HG02798 (cell line): ENCODE results near the gene NTN3.
"Not testable (repeated sequence)": the region's sequence is repeated elsewhere in the genome, so short reads cannot be mapped to it uniquely, and the experiment has no call there.

Source experiments
- ATAC-seq: cut with Tn5 transposase; IDR thresholded peaks from one replicate; pipeline ENCODE4 v1.9.1; 2021; ENCODE audit warnings: mild to moderate bottlenecking; ENCODE audit not compliant: unreplicated experiment, poor library complexity

NTN3 gene

DNA sequence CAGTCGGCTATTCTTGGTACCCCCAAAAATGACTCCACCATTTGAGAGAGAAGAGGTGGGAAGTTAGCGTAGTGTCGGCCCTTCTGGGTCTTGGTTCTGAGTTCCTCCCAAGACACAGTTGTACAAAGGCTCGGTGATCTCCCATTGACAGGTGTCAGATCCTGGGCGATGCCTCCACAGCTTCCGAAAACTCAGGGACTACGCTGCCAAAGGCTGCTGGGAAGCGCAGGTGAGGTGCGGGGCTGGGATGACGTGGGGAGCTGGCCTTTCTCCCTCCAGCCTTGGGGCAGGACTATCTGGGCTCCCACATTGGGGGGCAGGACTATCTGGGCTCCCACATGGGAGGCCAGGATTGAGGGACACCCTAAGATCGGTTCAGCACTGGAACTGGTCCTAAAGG lies 31.5 kb upstream of the NTN3 start:
- no peak for ATAC-seq

DNA sequence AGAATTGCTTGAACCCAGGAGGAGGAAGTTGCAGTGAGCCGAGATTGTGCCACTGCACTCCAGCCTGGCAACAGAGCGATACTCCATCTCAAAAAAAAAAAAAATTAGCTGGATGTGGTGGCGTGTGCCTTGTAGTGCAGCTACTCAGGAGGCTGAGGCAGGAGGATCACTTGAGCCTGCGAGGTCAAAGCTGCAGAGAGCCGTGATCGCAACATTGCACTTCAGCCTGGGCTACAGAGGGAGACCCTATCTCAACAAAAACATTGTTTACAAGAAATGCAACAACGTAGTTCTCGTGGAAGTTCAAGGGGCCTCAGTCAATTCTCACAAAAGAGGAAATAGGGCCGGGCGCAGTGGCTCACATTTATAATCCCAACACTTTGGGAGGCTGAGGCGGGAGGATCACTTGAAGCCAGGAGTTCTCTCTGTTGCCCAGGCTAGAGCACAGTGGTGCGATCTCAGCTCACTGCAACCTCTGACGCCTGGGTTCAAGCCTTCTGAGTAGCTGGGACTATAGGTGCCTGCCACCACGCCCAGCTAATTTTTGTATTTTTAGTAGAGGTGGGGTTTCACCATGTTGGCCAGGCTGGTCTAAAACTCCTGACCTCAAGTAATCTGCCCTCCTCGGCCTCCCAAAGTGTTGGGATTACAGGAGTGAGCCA lies 29.8 kb upstream of the NTN3 start:
- not testable (repeated sequence) for ATAC-seq

DNA sequence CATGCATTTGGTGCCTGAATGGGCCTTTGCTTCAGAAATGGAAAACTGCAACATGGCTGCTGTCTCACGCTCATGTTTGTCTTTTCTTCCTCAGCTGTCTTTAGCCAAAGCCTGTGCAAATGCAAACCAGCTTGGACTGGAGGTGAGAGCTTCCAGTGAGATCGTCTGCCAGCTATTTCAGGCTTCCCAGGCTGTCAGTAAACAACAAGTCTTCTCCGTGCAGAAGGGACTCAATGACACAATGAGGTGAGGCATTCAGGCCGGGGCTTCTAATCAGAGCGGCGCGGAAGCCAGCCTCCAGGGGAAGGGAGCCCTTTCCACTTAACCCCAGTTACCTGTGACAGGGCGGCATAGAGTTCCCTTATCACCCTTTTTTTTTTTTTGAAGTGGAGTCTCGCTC lies 27.5 kb upstream of the NTN3 start:
- no peak for ATAC-seq

DNA sequence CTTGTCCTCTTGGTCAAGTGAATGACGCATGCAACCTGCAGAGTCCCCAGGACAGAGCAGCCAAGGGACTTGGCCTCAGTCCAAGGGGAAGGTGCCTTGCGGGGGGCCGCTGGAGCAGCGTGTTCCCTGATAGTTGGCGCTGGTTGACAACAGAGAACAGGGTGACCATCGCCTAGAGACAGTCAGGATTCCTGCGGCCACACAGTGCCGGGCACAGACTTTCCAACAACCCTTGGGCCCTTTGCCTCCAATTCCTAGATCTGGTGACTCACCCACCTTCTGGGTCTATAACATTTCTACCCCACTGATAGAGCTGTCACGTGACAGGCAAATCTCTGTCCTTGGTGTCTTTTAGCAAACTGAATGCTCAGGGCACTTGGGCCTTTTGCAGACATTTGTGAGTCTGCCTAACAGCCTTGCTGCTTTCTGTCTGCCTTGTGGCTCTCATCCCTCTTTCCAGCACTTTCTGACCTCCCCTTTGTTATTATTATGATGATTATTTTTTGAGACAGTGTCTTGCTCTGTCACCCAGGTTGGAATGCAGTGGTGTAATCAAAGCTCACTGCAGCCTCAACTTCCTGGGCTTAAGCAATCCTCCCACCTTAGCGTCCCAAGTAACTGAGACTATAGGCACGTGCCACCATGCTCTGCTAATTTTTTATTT lies 23.0 kb upstream of the NTN3 start:
- no peak for ATAC-seq

DNA sequence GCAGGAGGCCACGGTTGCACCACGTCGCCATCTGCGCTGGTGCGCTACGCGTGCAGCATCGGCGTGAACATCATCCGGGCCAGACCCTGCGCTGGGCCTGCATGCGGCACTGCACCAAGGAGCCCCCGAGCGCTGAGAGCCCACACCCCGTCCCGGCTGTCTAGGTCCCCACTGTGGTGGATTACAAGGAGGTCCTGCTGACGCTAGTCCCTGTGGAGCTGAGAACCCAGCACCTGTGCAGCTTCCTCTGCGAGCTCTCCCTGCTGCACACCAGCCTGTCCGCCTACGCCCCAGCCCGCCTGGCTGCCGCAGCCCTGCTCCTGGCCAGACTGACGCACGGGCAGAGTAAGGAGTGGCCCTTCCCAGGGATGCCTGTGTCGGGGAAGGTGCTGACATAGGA lies 22.0 kb upstream of the NTN3 start:
- ATAC-seq = no peak

DNA sequence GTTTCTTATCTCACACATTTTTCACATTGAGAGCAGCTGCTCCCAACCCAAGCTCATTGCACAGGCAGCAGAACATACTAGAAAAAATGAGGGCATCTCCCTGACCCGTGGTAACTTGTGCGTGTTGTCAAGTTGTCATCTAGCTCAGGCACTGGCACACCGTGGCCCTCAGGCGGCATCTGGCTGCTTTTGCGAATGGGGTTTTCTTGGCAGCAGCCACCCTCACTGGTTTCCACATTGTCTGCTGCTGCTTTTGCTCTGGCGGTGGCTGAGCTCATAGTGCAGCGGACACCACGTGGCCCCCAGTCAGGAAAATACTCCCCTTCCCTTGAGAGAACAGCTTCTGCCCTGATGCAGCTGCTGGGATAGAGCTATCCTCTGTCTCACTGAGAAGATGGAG lies 20.6 kb upstream of the NTN3 start:
- no peak for ATAC-seq

DNA sequence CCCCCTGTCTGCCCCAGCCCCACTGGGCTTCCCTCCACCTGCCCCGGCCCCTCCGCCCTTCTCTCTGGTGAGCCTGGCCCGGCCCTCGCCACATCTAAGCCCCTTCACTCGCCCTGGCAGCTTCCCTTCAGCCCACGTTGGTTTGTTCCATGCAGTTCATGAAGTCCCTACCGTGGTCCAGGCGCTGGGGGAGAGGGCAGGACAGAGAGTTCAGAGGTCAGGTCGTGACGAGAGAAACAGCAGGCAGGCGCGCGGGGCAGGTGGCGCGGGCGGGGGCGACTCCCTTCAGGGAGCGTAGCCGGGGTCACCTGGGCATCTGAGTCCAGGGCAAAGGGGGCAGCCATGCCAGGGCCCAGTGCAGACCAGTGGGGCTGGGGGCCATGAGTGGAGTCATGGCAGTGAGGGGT lies 20.1 kb upstream of the NTN3 start:
- ATAC-seq = no peak

DNA sequence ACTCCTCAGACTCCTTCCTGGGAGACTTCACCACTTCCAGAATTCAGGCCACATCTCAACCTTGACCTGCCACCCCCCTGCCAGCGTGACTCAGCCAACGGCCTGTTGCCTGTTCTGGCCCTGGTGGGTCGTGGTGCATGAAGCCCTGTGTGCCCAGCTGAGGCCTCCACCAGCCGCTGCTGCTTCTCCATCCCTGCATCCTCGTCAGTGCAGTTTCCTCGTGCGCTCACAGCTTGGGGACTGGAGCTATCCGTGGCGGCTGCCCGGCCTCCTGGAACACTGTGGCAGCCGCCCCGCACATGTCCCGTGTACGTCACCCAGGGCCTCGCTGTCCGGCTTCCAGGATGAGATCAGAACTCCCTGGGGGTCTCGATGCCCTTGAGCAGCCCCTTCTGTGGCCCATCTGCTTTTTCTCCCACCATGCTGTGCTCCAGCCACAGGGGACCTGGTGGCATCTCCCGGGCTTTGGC lies 19.2 kb upstream of the NTN3 start:
- no peak for ATAC-seq

DNA sequence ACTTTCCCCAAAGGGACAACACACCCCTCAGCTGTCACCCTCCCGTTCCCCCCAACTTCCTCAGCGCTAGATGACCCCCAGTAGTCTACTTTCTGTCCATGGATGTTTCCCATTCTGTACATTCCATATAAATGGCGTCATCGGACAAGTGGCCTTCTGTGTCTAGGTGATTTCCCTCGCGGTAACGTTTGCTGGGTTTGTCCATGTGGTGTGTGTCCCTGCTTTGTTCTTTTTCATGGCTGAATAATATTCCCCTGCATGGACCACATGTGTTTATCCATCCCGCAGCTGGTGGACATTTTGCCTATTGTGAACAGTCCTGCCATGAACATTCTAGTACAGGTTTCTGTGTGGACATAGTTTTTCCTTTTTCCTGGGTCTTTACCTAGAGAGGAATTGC lies 18.4 kb upstream of the NTN3 start:
- no peak for ATAC-seq

DNA sequence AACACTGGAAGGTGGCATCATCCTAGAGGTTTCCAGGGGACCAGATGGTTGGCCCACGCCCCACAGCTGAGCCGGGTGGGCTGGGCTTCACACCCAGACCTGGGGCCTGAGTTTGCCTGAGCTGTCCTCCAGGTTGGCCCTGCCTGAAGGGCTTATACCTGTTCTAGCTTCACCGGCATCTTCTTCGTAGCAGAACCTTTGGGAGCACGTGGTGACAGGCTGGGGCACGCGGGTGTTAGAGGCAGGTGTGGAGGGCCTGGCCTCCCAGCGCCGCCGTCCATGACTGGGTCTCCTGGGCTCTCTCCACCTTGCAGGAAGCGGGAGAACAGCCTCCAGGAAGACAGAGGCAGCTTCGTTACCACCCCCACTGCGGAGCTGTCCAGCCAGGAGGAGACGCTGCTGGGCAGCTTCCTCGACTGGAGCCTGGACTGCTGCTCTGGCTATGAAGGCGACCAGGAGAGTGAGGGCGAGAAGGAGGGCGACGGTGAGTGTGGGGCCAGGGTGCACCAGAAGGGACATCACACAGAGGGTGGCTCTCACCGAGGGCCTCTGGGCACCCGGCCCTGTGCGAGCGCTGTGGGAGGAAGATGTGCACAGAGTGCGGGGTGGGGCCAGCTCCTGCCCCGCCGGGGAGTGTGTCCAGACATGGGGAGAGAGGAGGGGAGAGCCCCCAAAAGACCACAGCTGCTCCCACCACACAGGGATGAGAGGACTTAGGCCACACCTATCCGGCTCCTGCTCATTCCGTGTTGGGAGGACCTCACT lies 15.8 kb upstream of the NTN3 start:
- no peak for ATAC-seq

DNA sequence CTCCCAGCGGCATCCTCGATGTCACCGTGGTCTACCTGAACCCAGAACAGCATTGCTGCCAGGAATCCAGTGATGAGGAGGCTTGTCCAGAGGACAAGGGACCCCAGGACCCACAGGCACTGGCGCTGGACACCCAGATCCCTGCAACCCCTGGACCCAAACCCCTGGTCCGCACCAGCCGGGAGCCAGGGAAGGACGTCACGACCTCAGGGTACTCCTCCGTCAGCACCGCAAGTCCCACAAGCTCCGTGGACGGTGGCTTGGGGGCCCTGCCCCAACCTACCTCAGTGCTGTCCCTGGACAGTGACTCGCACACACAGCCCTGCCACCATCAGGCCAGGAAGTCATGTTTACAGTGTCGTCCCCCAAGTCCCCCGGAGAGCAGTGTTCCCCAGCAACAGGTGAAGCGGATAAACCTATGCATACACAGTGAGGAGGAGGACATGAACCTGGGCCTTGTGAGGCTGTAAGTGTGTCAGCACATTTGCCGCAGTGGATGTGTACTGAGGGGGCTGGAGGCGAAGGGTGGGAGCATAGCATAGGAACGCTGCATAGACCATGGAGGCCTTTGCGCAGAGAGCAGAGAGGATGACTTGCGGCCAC lies 14.4 kb upstream of the NTN3 start:
- no peak for ATAC-seq

DNA sequence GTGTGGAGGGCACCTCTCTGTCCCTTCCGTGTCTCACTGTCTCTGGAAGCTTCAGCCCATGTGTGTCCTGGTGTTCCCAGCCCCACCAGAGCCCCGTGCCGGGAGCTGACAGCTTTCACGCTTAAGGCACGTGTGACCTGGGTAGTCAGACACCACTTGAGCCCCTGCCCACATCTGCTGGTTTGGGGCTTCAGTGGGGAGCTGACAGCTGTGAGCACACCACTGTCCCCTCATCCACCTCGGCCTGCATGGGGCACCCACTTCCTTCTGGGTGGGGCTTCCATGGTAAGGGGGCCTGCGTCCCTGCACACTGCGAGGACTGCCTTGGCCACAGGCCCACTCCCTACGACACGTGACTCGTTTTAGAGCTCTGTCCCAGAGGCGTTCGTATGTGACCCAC lies 13.8 kb upstream of the NTN3 start:
- ATAC-seq = no peak

DNA sequence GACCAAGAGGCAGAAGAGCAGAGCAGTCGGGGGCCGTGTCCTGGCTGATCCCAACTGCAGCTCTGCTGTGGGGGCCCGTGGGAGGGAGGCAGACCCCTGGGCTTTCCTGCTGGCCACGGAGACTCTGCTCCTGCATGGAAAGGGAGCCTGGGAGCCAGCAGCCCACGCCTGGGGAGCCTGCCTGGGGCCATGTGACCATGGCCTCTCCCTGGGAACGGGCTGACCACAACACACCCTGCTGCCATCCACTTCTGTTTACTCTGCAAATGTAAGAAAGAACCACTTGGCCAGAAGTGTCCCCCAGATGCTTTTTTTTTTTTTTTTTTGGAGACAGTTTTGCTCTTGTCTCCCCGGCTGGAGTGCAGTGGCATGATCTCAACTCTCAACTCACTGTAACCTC lies 13.2 kb upstream of the NTN3 start:
- ATAC-seq = no peak

DNA sequence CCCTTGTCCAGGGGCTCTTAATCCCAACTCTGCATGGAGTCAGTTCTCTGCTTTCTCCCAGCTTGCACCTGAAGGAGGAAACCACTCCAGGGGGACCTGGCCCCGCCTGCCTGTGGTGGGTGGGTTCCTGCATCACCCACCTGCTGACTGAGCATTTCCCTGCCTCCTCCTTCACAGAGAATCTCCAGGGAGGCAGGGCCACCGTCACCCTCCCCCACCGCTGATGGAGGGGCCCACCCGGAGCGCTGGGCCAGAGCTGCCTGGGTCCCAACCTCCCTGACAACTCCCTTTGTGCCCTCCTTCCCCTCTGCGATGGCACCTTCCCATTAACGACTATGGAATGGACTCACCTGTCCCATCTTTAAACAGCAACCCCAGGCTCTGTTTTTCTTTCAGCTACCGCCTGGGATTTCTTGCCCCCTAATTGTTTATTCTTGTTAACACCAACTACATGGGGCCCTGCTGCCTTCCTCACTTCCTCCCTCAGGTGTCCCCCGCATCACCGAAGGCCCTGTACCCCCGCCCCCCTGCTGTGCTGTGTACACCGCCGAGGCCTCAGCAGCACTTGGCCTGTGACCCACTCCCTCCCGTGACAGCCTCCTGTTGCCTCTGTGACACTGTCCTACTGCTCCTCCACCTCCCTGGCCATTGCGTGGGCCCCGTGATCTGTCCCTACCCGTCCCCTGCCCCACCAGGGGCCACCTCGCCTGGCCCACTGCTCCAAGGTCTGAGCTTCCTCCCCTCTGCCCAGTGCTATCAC lies 12.0 kb upstream of the NTN3 start:
- ATAC-seq = no peak

DNA sequence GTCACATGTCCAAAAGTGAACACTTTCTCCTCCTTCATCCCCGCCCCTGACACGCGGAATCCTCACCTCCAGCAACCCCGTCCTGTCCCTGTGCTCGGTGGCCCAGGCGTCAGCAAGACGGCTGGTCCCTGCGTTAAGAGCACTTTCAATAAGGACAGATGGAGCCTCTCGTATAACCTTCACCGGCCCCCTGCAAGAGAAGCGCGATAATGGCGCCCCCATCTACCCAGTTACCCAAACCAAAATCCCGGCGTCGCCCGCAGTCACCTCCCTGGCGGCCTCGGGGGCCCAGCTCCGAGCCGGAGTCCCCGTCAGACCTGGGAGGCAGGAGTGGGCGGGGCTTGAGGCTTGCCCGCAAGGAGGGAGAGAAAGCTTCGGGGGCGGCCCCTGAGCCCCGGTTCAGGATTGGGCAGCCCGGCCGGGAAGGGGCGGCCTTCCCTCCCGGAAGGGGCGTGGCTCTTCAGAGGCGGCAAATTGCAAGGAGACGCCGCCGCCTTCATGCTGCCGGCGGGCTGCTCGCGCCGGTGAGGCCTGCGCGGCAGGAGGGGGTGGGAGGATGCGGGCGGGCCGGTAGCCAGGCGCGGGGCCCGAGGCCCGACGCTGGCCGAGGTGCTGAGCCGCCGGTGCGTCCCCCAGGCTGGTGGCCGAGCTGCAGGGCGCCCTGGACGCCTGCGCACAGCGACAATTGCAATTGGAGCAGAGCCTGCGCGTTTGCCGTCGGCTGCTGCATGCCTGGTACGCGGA lies 11.3 kb upstream of the NTN3 start, which contains the start of gene TEDC2:
TSS of gene TEDC2 (plus strand) at position 463 of the 744 bp plus-strand sequence. CDS start at position 499, 36 bp downstream.
- ATAC-seq = peak; percentile 95

DNA sequence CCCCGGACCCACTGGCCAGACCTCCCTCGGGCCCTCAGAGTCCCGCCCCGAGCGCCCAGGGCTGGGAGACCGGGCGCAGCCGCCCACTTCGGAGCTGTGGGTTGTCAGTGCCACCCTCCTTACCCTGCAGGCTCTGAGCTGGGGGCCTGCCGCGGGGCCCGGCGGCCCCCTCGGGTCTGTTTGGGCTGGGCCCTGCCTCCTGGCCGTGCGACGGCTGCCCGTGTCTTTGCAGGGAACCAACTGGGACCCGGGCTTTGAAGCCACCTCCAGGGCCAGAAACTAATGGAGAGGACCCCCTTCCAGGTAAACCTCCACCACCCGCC lies 10.7 kb upstream of the NTN3 start:
- no peak for ATAC-seq

DNA sequence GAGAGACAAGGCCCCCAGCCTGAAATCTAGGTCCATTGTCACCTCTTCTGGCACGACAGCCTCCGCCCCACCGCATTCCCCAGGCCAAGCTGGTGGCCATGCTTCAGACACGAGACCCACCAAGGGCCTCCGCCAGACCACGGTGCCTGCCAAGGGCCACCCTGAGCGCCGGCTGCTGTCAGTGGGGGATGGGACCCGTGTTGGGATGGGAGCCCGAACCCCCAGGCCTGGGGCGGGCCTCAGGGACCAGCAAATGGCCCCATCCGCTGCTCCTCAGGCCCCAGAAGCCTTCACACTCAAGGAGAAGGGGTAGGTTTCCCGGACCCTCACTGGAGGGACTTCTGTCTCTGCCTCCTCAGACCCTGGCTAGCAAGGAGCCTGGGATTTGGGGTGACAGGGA lies 10.2 kb upstream of the NTN3 start:
- no peak for ATAC-seq

DNA sequence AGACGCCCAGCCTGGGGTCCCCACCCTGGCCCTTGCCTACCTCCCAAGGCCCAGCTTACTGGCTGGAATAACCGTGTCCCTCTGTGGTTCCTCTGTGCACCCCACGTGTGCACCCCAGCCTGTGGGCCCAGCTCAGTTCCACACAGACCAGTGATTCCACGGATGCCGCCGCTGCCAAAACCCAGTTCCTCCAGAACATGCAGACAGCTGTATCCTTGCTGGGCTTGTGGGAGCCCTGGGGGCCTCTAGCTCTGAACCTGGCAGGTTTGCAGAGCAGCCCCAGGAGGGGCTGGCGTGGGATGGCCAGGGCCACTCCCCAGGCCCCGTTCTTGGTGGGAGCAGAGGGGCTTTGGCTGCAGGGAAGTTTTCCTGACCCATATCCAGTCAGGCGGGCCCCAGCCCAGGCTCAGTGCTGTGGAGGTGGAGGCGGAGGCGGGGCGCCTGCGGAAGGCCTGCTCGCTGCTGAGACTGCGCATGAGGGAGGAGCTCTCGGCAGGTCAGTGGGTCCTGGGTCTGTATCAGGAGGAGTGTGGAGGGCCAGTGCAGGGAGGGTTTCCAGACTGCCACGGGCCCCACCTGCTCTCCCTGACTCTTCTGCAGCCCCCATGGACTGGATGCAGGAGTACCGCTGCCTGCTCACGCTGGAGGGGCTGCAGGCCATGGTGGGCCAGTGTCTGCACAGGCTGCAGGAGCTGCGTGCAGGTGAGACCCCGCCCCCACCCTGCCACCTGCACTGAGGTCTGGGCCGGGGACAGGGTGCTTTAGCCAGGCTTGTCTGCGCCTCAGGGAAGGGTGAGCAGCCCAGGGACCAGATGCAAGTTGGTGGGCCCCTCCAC lies 8.8 kb upstream of the NTN3 start:
- no peak for ATAC-seq

DNA sequence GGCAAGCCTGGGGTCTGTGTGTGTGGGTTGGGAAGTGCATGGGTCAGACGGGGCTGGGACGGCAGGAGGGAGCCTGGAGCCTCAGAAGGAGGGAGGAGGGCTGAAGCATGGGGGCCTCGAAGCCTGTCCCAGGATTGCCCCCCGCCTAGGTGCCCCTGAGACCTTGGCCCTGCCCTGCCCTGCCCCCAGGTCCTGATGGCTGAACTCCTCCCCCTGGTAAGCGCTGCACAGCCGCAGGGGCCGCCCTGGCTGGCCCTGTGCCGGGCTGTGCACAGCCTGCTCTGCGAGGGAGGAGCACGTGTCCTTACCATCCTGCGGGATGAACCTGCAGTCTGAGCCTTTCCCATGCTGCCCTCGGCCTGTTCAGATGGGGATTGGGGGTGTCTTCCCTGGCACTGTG lies 6.8 kb upstream of the NTN3 start:
- ATAC-seq = no peak
